Fibroblast of lung (primary cell): Measurements from ENCODE around the gene CRTAP. TPM values are rescaled to one million over a fixed set of nuclear protein-coding genes. Genes with fewer than 3 reads are reported as not detected.

Experiments used
- DNase-seq, 2 donors: peaks; one replicate each; pipeline versions ENCODE4 v3.0.0 to v3.0.0-alpha.2; 2010; ENCODE audit warnings: low read depth in 2 of 2
- H2AFZ ChIP-seq: 2 replicates; pipeline ENCODE4 v1.5.1; 2012; ENCODE audit warnings: low read length, control low read depth, inconsistent platforms
- H3K27ac ChIP-seq: 2 replicates; pipeline ENCODE4 v1.5.1; 2011; ENCODE audit warnings: low read length, control low read depth; ENCODE audit not compliant: insufficient read depth
- H3K27me3 ChIP-seq: 2 replicates; pipeline ENCODE4 v1.5.1; 2011; ENCODE audit warnings: mild to moderate bottlenecking, low read length; ENCODE audit not compliant: control insufficient read depth, insufficient read depth
- H3K36me3 ChIP-seq: 2 replicates; pipeline ENCODE4 v1.5.1; 2011; ENCODE audit warnings: low read length; ENCODE audit not compliant: control insufficient read depth, insufficient read depth
- H3K4me1 ChIP-seq: 2 replicates; pipeline ENCODE4 v1.5.1; 2011; ENCODE audit warnings: low read length; ENCODE audit not compliant: control insufficient read depth, insufficient read depth; ENCODE audit errors: extremely low read depth
- H3K4me2 ChIP-seq: 2 replicates; pipeline ENCODE4 v1.5.1; 2011; ENCODE audit warnings: low read length, control low read depth; ENCODE audit not compliant: insufficient read depth; ENCODE audit errors: extremely low read depth
- H3K4me3 ChIP-seq, 4 experiments: fragments of 200-600 bp in 1 of 4; sonication (generic) in 1 of 4; replicated peaks in 1 of 4; 2 replicates each; pipeline ENCODE4 v1.5.1; 2011 to 2016; ENCODE audit warnings: low read length in 4 of 4, low read depth in 3 of 4, mild to moderate bottlenecking in 3 of 4, control low read depth in 2 of 4, inconsistent platforms in 1 of 4, mixed read lengths in 1 of 4; ENCODE audit not compliant: insufficient read depth in 1 of 4; ENCODE audit errors: control extremely low read depth in 1 of 4
- H3K79me2 ChIP-seq: 2 replicates; pipeline ENCODE4 v1.5.1; 2012; ENCODE audit warnings: mild to moderate bottlenecking, low read length, inconsistent platforms; ENCODE audit not compliant: control insufficient read depth, insufficient read depth
- H3K9ac ChIP-seq: 2 replicates; pipeline ENCODE4 v1.5.1; 2011; ENCODE audit warnings: mild to moderate bottlenecking, low read length, control low read depth; ENCODE audit not compliant: insufficient read depth
- H3K9me3 ChIP-seq: 2 replicates; pipeline ENCODE4 v1.5.1; 2012; ENCODE audit warnings: low read depth, low read length; ENCODE audit not compliant: control insufficient read depth, insufficient read depth
- H4K20me1 ChIP-seq: 2 replicates; pipeline ENCODE4 v1.5.1; 2011; ENCODE audit warnings: low read length; ENCODE audit not compliant: control insufficient read depth, insufficient read depth; ENCODE audit errors: extremely low read depth
- CTCF ChIP-seq, 2 donors: IDR thresholded peaks in 1 of 2; conservative IDR thresholded peaks in 1 of 2; 1 replicate in 1 of 2; 2 replicates in 1 of 2; pipeline ENCODE4 v1.5.1; 2011 to 2012; ENCODE audit warnings: low read length in 2 of 2, control low read depth in 1 of 2, inconsistent platforms in 1 of 2, low read depth in 1 of 2, mild to moderate bottlenecking in 1 of 2
- EZH2 ChIP-seq: IDR thresholded peaks from 2 replicates; pipeline ENCODE4 v1.5.1; 2012; ENCODE audit warnings: low read length, control low read depth, mild to moderate bottlenecking; ENCODE audit errors: missing control alignments
- polyA plus RNA-seq, 2 donors: library from polyadenylated mRNA; depleted of rRNA in 1 of 2; stranded (reverse) in 1 of 2; unstranded in 1 of 2; fragments of >200 nt; gene quantifications; 2 replicates each; pipeline ENCODE4 v1.2.1, GENCODE V29; 2011 to 2012; ENCODE audit warnings: missing spikeins in 1 of 2
- total RNA-seq: library from RNA; depleted of rRNA; stranded (reverse); fragments of >200 nt; gene quantifications from 2 replicates; pipeline ENCODE4 v1.2.1, GENCODE V29; 2014

CRTAP gene
- total and polyA plus RNA-seq, 2 donors (not counting 1 experiment from before 2014, with no cell fraction given) = 318 to 332 TPM

GRCh38 chr3:33194303-33194702 lies 80.5 kb downstream of the CRTAP start:
- no peak overlapping the region for H3K4me2 ChIP-seq
- TF ChIP-seq CTCF (conservative IDR thresholded peaks at IDR 0.05 in 1 of 2, IDR thresholded peaks at IDR 0.05 in 1 of 2; ENCODE audit: low read depth in 1 of 2, low read length in 2 of 2) = no peak
- TF ChIP-seq EZH2 = no peak
- no peaks in the 10 kb centered on the region for H3K79me2 ChIP-seq
- H3K9ac ChIP-seq = no peak overlapping the region
- no peak overlapping the region for H3K27ac ChIP-seq
- H3K9me3 ChIP-seq = no peaks in the 10 kb centered on the region
- H3K4me3 ChIP-seq = no peak overlapping the region
- no peaks in the 10 kb centered on the region for H3K36me3 ChIP-seq
- H3K27me3 ChIP-seq = peaks cover 6% of the 10 kb centered on the region
- DNase-seq = no peak
- no peaks in the 10 kb centered on the region for H4K20me1 ChIP-seq
- no peaks in the 10 kb centered on the region for H3K4me1 ChIP-seq
- no peak overlapping the region for H2AFZ ChIP-seq

GRCh38 chr3:33196538-33196937 lies 82.7 kb downstream of the CRTAP start:
- Histone ChIP-seq H3K27ac (no peak overlapping the region), H3K79me2 (no peaks in the 10 kb centered on the region), H2AFZ (no peak overlapping the region), H4K20me1 (no peaks in the 10 kb centered on the region), H3K4me2 (no peak overlapping the region), H3K27me3 (peaks cover 6% of the 10 kb centered on the region), H3K36me3 (no peaks in the 10 kb centered on the region), H3K9me3 (no peaks in the 10 kb centered on the region), H3K9ac (no peak overlapping the region), H3K4me3 (no peak overlapping the region), H3K4me1 (no peaks in the 10 kb centered on the region)
- DNase-seq = no peak
- no peak for TF ChIP-seq CTCF (conservative IDR thresholded peaks at IDR 0.05 in 1 of 2, IDR thresholded peaks at IDR 0.05 in 1 of 2; ENCODE audit: low read depth in 1 of 2, low read length in 2 of 2)
- TF ChIP-seq EZH2 = no peak

Other genes starting within 250 kb of the CRTAP start
- gene CCR4, start 162.4 kb upstream of the CRTAP start, total RNA-seq = not detected in 2 replicates
- gene CCR4, start 162.4 kb upstream of the CRTAP start, polyA plus RNA-seq = not detected in 2 replicates
- 63.2 and 88.5 TPM in 2 replicates for gene GLB1, start 16.9 kb upstream of the CRTAP start, total RNA-seq
- 80.8 and 85.1 TPM in 2 replicates for gene GLB1, start 16.9 kb upstream of the CRTAP start, polyA plus RNA-seq
- 3.1 and 3.3 TPM in 2 replicates for gene TMPPE, start 16.9 kb upstream of the CRTAP start, total RNA-seq
- gene TMPPE, start 16.9 kb upstream of the CRTAP start, polyA plus RNA-seq = 2.9 and 3.2 TPM in 2 replicates
- gene SUSD5, start 104.8 kb downstream of the CRTAP start, total RNA-seq = 0.51 and 2.3 TPM in 2 replicates
- 0.75 and 1.4 TPM in 2 replicates for gene SUSD5, start 104.8 kb downstream of the CRTAP start, polyA plus RNA-seq
- 8.7 and 16.2 TPM in 2 replicates for gene FBXL2, start 163.4 kb downstream of the CRTAP start, total RNA-seq
- gene FBXL2, start 163.4 kb downstream of the CRTAP start, polyA plus RNA-seq = 16.0 and 26.5 TPM in 2 replicates